ENCODE results near the gene COASY. TPM values are rescaled to one million over a fixed set of nuclear protein-coding genes. Genes with fewer than 3 reads are reported as not detected.
"Not testable (repeated sequence)": the region's sequence is repeated elsewhere in the genome, so short reads cannot be mapped to it uniquely, and the experiment has no call there.

Gene COASY
- total RNA-seq, 2 donors from 2014 or later: 52.6 to 80.5 TPM

GRCh38 chr17:42608305-42609181 lies 46.6 kb downstream of the COASY start:
- TF ChIP-seq CTCF (IDR thresholded peaks at IDR 0.05) (no peak), POLR2AphosphoS5 (IDR thresholded peaks at IDR 0.05) (no peak), POLR2A (IDR thresholded peaks at IDR 0.05) (no peak)
- H3K4me1 ChIP-seq (replicated peaks): no peaks in the 10 kb centered on the region
- no peak for DNase-seq (ENCODE audit: low spot score)
- H3K36me3 ChIP-seq: peaks cover 0 to 5% of the 10 kb centered on the region in 2 donors
- H3K27ac ChIP-seq: peak overlapping the region; percentile 92 to 93
- under 1% methylated on average over 30 of the region's 30 CpGs for WGBS
- no peaks in the 10 kb centered on the region for H3K9me3 ChIP-seq
- H3K27me3 ChIP-seq (replicated peaks; ENCODE audit: insufficient read depth): no peaks in the 10 kb centered on the region
- peak overlapping the region; percentile 70 to 85 for H3K4me3 ChIP-seq
- intact Hi-C loops (cut with DNase I): loop anchor here (5.0 kb wide), 2 partner anchors 49 to 69 kb away; partner anchors contain the start of genes PLEKHH3 and TUBG2

DNA sequence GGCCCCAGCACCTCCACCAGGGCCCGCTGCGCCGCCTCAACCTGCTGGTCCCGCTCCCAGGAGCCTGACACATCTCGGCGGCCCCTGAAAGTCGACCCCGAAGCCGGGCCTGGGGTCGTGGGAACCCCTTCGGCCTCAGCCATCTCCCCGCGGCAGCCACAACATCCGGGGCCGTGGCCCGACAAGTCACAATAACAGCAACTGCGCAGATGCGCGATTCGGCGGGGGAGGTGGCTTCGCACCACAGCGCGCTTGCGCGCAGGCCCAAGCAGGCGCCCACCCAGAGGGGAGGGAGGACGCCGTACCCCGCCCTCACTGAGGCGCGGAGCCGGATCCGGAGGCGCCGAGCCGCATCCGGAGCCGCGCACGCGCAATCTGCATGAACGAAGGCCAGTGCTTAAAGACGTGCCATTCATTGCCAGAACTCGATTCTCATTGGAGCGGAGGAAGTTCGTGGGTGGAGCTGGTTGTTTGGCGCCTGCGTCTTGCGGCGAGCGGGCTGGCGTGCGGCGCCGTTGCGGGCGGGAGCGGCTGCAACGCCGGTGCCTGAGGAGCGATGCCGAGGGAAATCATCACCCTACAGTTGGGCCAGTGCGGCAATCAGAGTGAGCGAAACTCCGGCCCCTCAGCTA lies 47.4 kb downstream of the COASY start, which contains the start of the genes RETREG3 and TUBG1:
RETREG3 (minus strand) TSS at position 193 of the 632 bp plus-strand sequence; CDS start at position 143, 50 bp downstream.
TUBG1 (plus strand) TSS at position 502 of the 632 bp plus-strand sequence; CDS start at position 557, 55 bp downstream.
- TF ChIP-seq POLR2A (IDR thresholded peaks at IDR 0.05): peak; percentile 96
- peak in 2 of 4 experiments; percentile 33 to 45 for TF ChIP-seq CTCF (IDR thresholded peaks at IDR 0.05)
- TF ChIP-seq POLR2AphosphoS5 (IDR thresholded peaks at IDR 0.05): peak; percentile 99
- under 1% methylated on average over 66 of the region's 66 CpGs for WGBS
- Histone ChIP-seq H3K27ac (peak within 1 kb of the TSS; percentile 92 to 93), H3K9me3 (no peaks in the 10 kb centered on the region), H3K4me3 (peak within 1 kb of the TSS; percentile 70 to 85), H3K4me1 (replicated peaks) (no peaks in the 10 kb centered on the region), H3K36me3 (peaks cover 0 to 5% of the 10 kb centered on the region in 2 donors), H3K27me3 (replicated peaks; ENCODE audit: insufficient read depth) (no peaks in the 10 kb centered on the region)
- DNase-seq (ENCODE audit: low spot score): peak; percentile 98
- intact Hi-C loops (cut with DNase I): loop anchor here (5.0 kb wide), 2 partner anchors 48 to 68 kb away; partner anchors contain the start of genes PLEKHH3 and TUBG2

DNA sequence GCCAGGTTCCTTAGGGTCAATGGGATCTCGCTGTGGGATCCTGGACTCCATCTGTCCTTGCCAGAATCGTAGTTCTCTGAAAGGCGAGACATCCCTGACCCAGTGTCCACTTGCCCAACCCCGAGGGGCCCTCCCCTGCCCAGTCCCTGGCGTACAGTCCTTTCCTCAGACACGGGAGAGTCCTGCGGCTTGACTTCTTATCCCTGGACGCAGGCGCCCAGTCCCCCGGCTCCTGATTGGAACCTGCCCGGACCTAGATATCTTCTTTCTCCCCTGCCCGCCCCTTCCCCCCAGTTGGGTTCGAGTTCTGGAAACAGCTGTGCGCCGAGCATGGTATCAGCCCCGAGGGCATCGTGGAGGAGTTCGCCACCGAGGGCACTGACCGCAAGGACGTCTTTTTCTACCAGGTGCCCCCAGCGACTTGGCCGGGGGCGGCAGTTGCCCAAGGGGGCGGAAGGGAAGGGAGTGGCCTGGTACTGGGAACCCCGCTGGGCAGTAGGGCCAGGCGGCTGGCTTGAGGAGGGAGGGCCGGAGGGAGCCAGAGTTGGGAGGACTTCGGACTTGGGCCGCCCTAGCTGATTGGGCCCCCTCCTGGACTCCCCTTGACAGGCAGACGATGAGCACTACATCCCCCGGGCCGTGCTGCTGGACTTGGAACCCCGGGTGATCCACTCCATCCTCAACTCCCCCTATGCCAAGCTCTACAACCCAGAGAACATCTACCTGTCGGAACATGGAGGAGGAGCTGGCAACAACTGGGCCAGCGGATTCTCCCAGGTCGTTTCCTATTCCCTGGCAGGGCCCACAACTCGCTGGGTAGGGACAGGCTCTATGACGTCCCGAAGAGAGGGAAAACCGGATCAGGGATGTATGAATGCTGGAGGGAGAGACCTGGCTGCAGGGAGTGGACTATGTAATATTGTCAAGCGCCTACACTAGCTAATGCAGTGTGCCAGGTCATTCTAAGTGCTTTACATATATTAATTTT lies 48.2 kb downstream of the COASY start:
- not testable (repeated sequence) for H3K36me3 ChIP-seq; H3K27me3 ChIP-seq (replicated peaks; ENCODE audit: insufficient read depth); H3K9me3 ChIP-seq; H3K4me1 ChIP-seq (replicated peaks); DNase-seq (ENCODE audit: low spot score)
- 13% methylated on average over 33 of the region's 42 CpGs for whole genome bisulfite sequencing
- Histone ChIP-seq H3K27ac (peak overlapping the region; percentile 92 to 93), H3K4me3 (peak overlapping the region; percentile 70 to 85)
- intact Hi-C loops (cut with DNase I): loop anchor here (5.0 kb wide), 2 partner anchors 47 to 67 kb away; partner anchors contain the start of genes PLEKHH3 and TUBG2

GRCh38 chr17:42612013-42612412 lies 50.1 kb downstream of the COASY start:
- Histone ChIP-seq H3K27ac (no peak overlapping the region), H3K27me3 (replicated peaks; ENCODE audit: insufficient read depth) (no peaks in the 10 kb centered on the region), H3K4me1 (replicated peaks) (no peaks in the 10 kb centered on the region), H3K9me3 (no peaks in the 10 kb centered on the region), H3K4me3 (no peak overlapping the region), H3K36me3 (peaks cover 0 to 5% of the 10 kb centered on the region in 2 donors)
- WGBS: 93% methylated on average over 4 of the region's 4 CpGs
- TF ChIP-seq CTCF (IDR thresholded peaks at IDR 0.05): no peak
- TF ChIP-seq POLR2AphosphoS5 (IDR thresholded peaks at IDR 0.05): no peak
- TF ChIP-seq POLR2A (IDR thresholded peaks at IDR 0.05): no peak
- intact Hi-C loops (cut with DNase I): no loop called here
- no peak for DNase-seq (ENCODE audit: low spot score)

Measured in prostate gland (tissue), 2 donors.